Heart left ventricle (tissue), 16 donors: ENCODE measurements around the gene SRGAP3. TPM values are rescaled to one million over a fixed set of nuclear protein-coding genes. Genes with fewer than 3 reads are reported as not detected.

Source experiments
- ATAC-seq, 4 donors: fragments of 200-7000 bp; cut with Tn5 transposase; one replicate each; pipeline ENCODE4 v1.9.1; 2020 to 2022; ENCODE audit warnings: moderate library complexity in 4 of 4, mild to moderate bottlenecking in 3 of 4, moderate number of reproducible peaks in 1 of 4
- DNase-seq, 5 donors: peaks; one replicate each; pipeline ENCODE4 v3.0.0-alpha.2; 2020
- H3K27ac ChIP-seq, 12 donors: fragments of 200-600 bp; sonication (generic) in 4 of 12; one replicate each; pipeline versions ENCODE4 v1.5.0 to v1.8.0; 2016 to 2022; ENCODE audit warnings: mild to moderate bottlenecking in 2 of 12
- H3K27me3 ChIP-seq, 9 donors: fragments of 200-600 bp; sonication (generic) in 2 of 9; one replicate each; pipeline versions ENCODE4 v1.5.1 to v1.8.0; 2016 to 2022; ENCODE audit warnings: mild to moderate bottlenecking in 3 of 9
- H3K36me3 ChIP-seq, 9 donors: fragments of 200-600 bp; sonication (generic) in 2 of 9; one replicate each; pipeline versions ENCODE4 v1.5.0 to v1.8.0; 2018 to 2022; ENCODE audit warnings: mild to moderate bottlenecking in 2 of 9
- H3K4me1 ChIP-seq, 12 donors: fragments of 200-600 bp; sonication (generic) in 4 of 12; one replicate each; pipeline versions ENCODE4 v1.5.0 to v1.8.0; 2016 to 2022; ENCODE audit warnings: mild to moderate bottlenecking in 3 of 12
- H3K4me3 ChIP-seq, 12 donors: fragments of 200-600 bp; sonication (generic) in 4 of 12; one replicate each; pipeline versions ENCODE4 v1.5.0 to v1.8.0; 2017 to 2022; ENCODE audit warnings: mild to moderate bottlenecking in 9 of 12, moderate library complexity in 4 of 12
- H3K9me3 ChIP-seq, 12 donors: fragments of 200-600 bp; sonication (generic) in 4 of 12; one replicate each; pipeline versions ENCODE4 v1.5.0 to v1.8.0; 2016 to 2022; ENCODE audit warnings: mild to moderate bottlenecking in 1 of 12
- CTCF ChIP-seq, 12 donors: fragments of 200-600 bp; sonication (generic) in 4 of 12; IDR thresholded peaks; one replicate each; pipeline versions ENCODE4 v1.5.0 to v1.8.0; 2018 to 2022; ENCODE audit warnings: antibody characterized with exemption in 12 of 12, mild to moderate bottlenecking in 5 of 12
- POLR2A ChIP-seq, 2 donors: fragments of 450-650 bp; IDR thresholded peaks; one replicate each; pipeline ENCODE4 v1.6.1; 2017; ENCODE audit warnings: antibody characterized with exemption in 2 of 2, mild to moderate bottlenecking in 2 of 2, moderate library complexity in 2 of 2
- WGBS, 4 donors: extraction: QIAGEN DNeasy Blood & Tissue Kit in 2 of 4; methylation state at CpG; one replicate each; pipeline versions ENCODE4 v1.1.5 to v1.1.7; 2013 to 2018; 5-methylcytosine and 5-hydroxymethylcytosine counted together
- intact Hi-C, 10 donors: fragments of 100-400 bp; cut with DNase I; formaldehyde crosslinking; loops; one replicate each; pipeline versions ENCODE4 v1.11.1 to v1.14.2; 2022
- polyA plus RNA-seq, 2 donors: library from polyadenylated mRNA; stranded (reverse); fragments of 200-250 nt; gene quantifications; one replicate each; pipeline ENCODE4 v1.2.3, GENCODE V29; 2013
- total RNA-seq, 9 donors: library from RNA; depleted of rRNA in 2 of 9; stranded (reverse); fragments of >200 nt in 2 of 9; fragmentation: NEBNext Ultra II Directional in 3 of 9; extraction: Animal tissue kit (Norgen Biotek cat#: 25700) in 3 of 9; gene quantifications; one replicate each; pipeline versions ENCODE4 v1.1.0 to v1.2.4, GENCODE V29; 2016 to 2023
- donor health status: ischemic (EF 13 %, LVEDD 7.1; RV severe dilation, severe dysfunction).
- donor health status: healthy with polysubstance abuse.
- donor health status: DM: no; HTN: yes; CAD: no.
- donor health status: DM: no; HTN: no; CAD: no.
- donor health status: ischemic (EF 25% LVEDD 6.9; RV normal size, moderate dysfunction).
- donor health status: ischemic (EF 25% LVEDD 5.7; RV mildly dilated, moderate dysfunction).
- donor health status: healthy.
- donor health status: DM: yes; HTN: yes; CAD: no.
- donor health status: ischemic (EF 35%, LVEDD 5.7; RV mildly dilated, moderate dysfunction).
- donor health status: nonischemic (EF 11% LVEDD 7.7; RV severe dilation, severe dysfunction).
- donor health status: DM: yes; HTN: yes; CAD: no.
- donor health status: PGD.
- donor health status: ischemic (EF 29% LVEDD 5.4; RV normal size, mild dysfunction).
- donor health status: nonischemic (EF 23%, LVEDD 6.1; RV moderate dilation, normal function).

SRGAP3 gene
- total and polyA plus RNA-seq, 11 donors: 1.4 to 16.8 (median 9.0) TPM

DNA sequence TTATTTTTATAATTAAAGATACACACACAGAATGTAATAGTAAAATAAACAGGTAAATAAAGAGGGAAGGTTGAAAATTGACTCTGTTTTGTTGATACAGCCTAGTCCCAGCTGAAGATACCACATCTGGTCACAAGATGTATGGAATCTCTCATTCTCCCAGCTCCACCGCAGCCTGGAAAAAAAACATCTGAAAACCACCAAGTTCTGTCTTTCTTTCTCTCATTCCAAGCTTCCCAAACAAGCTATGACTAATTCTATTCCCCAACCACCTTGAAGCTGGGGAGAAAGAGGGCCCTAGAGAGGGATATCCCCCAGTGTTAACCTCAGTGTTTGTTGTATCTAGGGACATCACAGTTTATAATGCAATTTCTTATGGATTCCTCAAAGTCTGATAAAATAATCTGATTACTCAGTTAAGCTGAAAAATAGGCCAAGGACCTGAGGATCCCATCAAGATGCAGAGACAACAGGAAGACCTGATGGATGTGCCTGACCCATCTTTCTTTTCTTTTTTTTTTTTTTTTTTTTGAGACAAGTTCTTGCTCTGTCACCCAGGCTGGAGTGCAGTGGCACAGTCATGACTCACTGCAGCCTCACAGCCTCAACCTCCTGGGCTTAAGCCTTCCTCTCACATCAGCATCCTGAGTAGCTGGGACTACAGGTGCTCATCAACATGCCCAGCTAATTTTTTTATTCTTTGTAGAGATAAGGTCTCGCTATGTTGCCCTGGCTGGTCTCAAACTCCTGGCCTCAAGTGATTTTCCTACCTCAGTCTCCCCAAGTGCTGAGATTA is 38.1 kb downstream of the SRGAP3 start:
- H3K4me1 ChIP-seq: peaks cover 0 to 4% (median 0%) of the 10 kb centered on the region in 12 donors
- no peaks in the 10 kb centered on the region for H3K9me3 ChIP-seq
- no peak overlapping the region for H3K27ac ChIP-seq
- DNase-seq (no peak), ATAC-seq (no peak)
- TF ChIP-seq POLR2A (IDR thresholded peaks at IDR 0.05) (no peak), CTCF (IDR thresholded peaks at IDR 0.05) (no peak)
- intact Hi-C loops: no loop called here
- no peaks in the 10 kb centered on the region for H3K27me3 ChIP-seq
- no peak overlapping the region for H3K4me3 ChIP-seq
- WGBS, 4 donors: 78 to 94% (median 80%) methylated on average over 2 of the region's 2 CpGs
- no peaks in the 10 kb centered on the region for H3K36me3 ChIP-seq

DNA sequence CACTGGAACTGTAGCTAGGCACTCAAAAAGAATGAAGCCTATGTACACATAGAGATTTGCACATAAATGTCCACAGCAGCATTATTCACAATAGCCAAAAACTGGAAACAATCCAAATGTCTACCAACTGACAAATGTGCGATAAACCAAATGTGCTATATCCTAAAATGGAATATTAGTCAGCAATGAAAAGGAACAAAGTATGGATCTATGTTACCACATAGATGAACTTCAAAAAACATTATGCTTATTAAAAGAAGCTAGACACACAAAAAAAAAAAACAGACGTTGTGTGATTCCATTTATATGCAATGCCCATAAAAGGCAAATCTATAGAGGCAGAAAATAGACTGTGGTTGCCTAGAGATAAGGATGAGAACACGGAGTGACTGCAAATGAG is 39.7 kb downstream of the SRGAP3 start:
- TF ChIP-seq CTCF (IDR thresholded peaks at IDR 0.05) (no peak), POLR2A (IDR thresholded peaks at IDR 0.05) (no peak)
- WGBS, 4 donors: 62 to 73% (median 64%) methylated on average over 3 of the region's 3 CpGs
- H3K36me3 ChIP-seq: no peaks in the 10 kb centered on the region
- DNase-seq: no peak
- H3K4me1 ChIP-seq: peaks cover 0 to 4% (median 0%) of the 10 kb centered on the region in 12 donors
- no peak overlapping the region for H3K27ac ChIP-seq
- no peaks in the 10 kb centered on the region for H3K9me3 ChIP-seq
- no peak overlapping the region for H3K4me3 ChIP-seq
- intact Hi-C loops: loop anchor here in 1 of 10 donors (5.0 kb wide), 1 partner anchor 97 kb away; no protein-coding TSS in a partner anchor
- ATAC-seq: no peak
- no peaks in the 10 kb centered on the region for H3K27me3 ChIP-seq

- peaks cover 0 to 4% (median 0%) of the 10 kb centered on the region in 12 donors for H3K4me1 ChIP-seq
- H3K36me3 ChIP-seq: no peaks in the 10 kb centered on the region
- DNase-seq: no peak
- no peaks in the 10 kb centered on the region for H3K9me3 ChIP-seq
- H3K27me3 ChIP-seq: no peaks in the 10 kb centered on the region
- no peak overlapping the region for H3K4me3 ChIP-seq
- WGBS, 4 donors: 74 to 81% (median 78%) methylated on average over 2 of the region's 2 CpGs
- no peak for ATAC-seq
- TF ChIP-seq CTCF (IDR thresholded peaks at IDR 0.05) (no peak), POLR2A (IDR thresholded peaks at IDR 0.05) (no peak)
- no peak overlapping the region for H3K27ac ChIP-seq
- intact Hi-C loops: loop anchor here in 1 of 10 donors (5.0 kb wide), 1 partner anchor 96 kb away; no protein-coding TSS in a partner anchor
Measured at GRCh38 chr3:9208605-9209152, 40.8 kb downstream of the SRGAP3 start.

GRCh38 chr3:9207116-9207763 is 42.2 kb downstream of the SRGAP3 start:
- ATAC-seq (peak in 1 of 4 donors; percentile 26), DNase-seq (no peak)
- peaks cover 0 to 4% (median 0%) of the 10 kb centered on the region in 12 donors for H3K4me1 ChIP-seq
- no peak overlapping the region for H3K27ac ChIP-seq
- TF ChIP-seq POLR2A (IDR thresholded peaks at IDR 0.05) (no peak), CTCF (IDR thresholded peaks at IDR 0.05) (no peak)
- intact Hi-C loops: loop anchor here in 1 of 10 donors (5.0 kb wide), 1 partner anchor 95 kb away; no protein-coding TSS in a partner anchor
- WGBS, 4 donors: 81 to 85% (median 83%) methylated on average over 7 of the region's 7 CpGs
- H3K27me3 ChIP-seq: no peaks in the 10 kb centered on the region
- no peaks in the 10 kb centered on the region for H3K36me3 ChIP-seq
- H3K4me3 ChIP-seq: no peak overlapping the region
- H3K9me3 ChIP-seq: no peaks in the 10 kb centered on the region
